GM23338 (cell line): ENCODE results near the gene USP1. TPM values are rescaled to one million over a fixed set of nuclear protein-coding genes. Genes with fewer than 3 reads are reported as not detected.

Experiments used
- ATAC-seq: fragments of 200-7000 bp; cut with Tn5 transposase; 3 replicates; pipeline ENCODE4 v1.9.1; 2020
- DNase-seq: peaks from one replicate; pipeline ENCODE4 v3.0.0-alpha.2; 2015; ENCODE audit warnings: low spot score
- H2AFZ ChIP-seq: fragments of 200-600 bp; sonication (generic); 2 replicates; pipeline ENCODE4 v1.8.0; 2016; ENCODE audit warnings: antibody characterized with exemption, mild to moderate bottlenecking, moderate library complexity
- H3F3A ChIP-seq: fragments of 200-600 bp; sonication (generic); replicated peaks from 2 replicates; pipeline ENCODE4 v1.8.0; 2017; ENCODE audit warnings: antibody characterized with exemption, mixed run types, low read depth
- H3K27ac ChIP-seq: fragments of 200-600 bp; sonication (generic); 2 replicates; pipeline ENCODE4 v1.6.1; 2016; ENCODE audit warnings: low read depth
- H3K27me3 ChIP-seq: fragments of 200-600 bp; sonication (generic); 2 replicates; pipeline ENCODE4 v1.8.0; 2016; ENCODE audit warnings: mild to moderate bottlenecking, mixed run types, moderate library complexity; ENCODE audit not compliant: insufficient read depth
- H3K36me3 ChIP-seq: fragments of 200-600 bp; sonication (generic); 2 replicates; pipeline ENCODE4 v1.8.0; 2016; ENCODE audit warnings: mild to moderate bottlenecking; ENCODE audit not compliant: insufficient read depth
- H3K4me1 ChIP-seq: fragments of 200-600 bp; sonication (generic); 2 replicates; pipeline ENCODE4 v1.8.0; 2016; ENCODE audit warnings: mild to moderate bottlenecking, moderate library complexity; ENCODE audit not compliant: insufficient read depth
- H3K4me2 ChIP-seq: fragments of 200-600 bp; sonication (generic); 2 replicates; pipeline ENCODE4 v1.7.1; 2017; ENCODE audit warnings: mixed run types
- H3K4me3 ChIP-seq: fragments of 200-600 bp; sonication (generic); 2 replicates; pipeline ENCODE4 v1.6.1; 2016; ENCODE audit warnings: mixed run types
- H3K79me2 ChIP-seq: fragments of 200-600 bp; sonication (generic); replicated peaks from 2 replicates; pipeline ENCODE4 v1.8.0; 2017; ENCODE audit warnings: mild to moderate bottlenecking; ENCODE audit not compliant: insufficient read depth
- H3K9me2 ChIP-seq: fragments of 200-600 bp; sonication (generic); 2 replicates; pipeline ENCODE4 v1.8.0; 2017; ENCODE audit not compliant: insufficient read depth
- H4K20me1 ChIP-seq: fragments of 200-600 bp; sonication (generic); replicated peaks from 2 replicates; pipeline ENCODE4 v1.8.0; 2017; ENCODE audit warnings: mild to moderate bottlenecking; ENCODE audit not compliant: insufficient read depth
- H3K27ac Mint-ChIP-seq: 2 replicates; pipeline ENCODE4 v1.8.0; 2020; ENCODE audit warnings: inconsistent platforms, mild to moderate bottlenecking, moderate library complexity, mixed read lengths
- H3K27me3 Mint-ChIP-seq: 3 replicates; pipeline ENCODE4 v1.8.0; 2022; ENCODE audit warnings: low read depth, mild to moderate bottlenecking, moderate library complexity, mixed read lengths, inconsistent platforms; ENCODE audit not compliant: insufficient read depth, poor library complexity
- H3K36me3 Mint-ChIP-seq: 3 replicates; pipeline ENCODE4 v1.8.0; 2021; ENCODE audit warnings: low read depth, mild to moderate bottlenecking, inconsistent platforms, moderate library complexity, mixed read lengths
- H3K4me1 Mint-ChIP-seq: 3 replicates; pipeline ENCODE4 v1.8.0; 2020; ENCODE audit warnings: mild to moderate bottlenecking, inconsistent platforms, mixed read lengths
- H3K4me3 Mint-ChIP-seq: 3 replicates; pipeline ENCODE4 v1.8.0; 2021; ENCODE audit warnings: moderate library complexity, mild to moderate bottlenecking, inconsistent platforms, mixed read lengths
- H3K9me3 Mint-ChIP-seq: 3 replicates; pipeline ENCODE4 v1.8.0; 2020; ENCODE audit warnings: moderate library complexity, mild to moderate bottlenecking, inconsistent platforms, mixed read lengths
- EZH2phosphoT487 ChIP-seq: fragments of 200-600 bp; sonication (generic); IDR thresholded peaks from one replicate; pipeline ENCODE4 v1.8.1; 2018; ENCODE audit warnings: antibody characterized with exemption; ENCODE audit not compliant: unreplicated experiment
- JUNB ChIP-seq: IDR thresholded peaks from one replicate; pipeline ENCODE4 v1.6.1; 2016; ENCODE audit warnings: antibody characterized with exemption; ENCODE audit not compliant: unreplicated experiment
- NANOG ChIP-seq: IDR thresholded peaks from 2 replicates; pipeline ENCODE4 v1.6.1; 2016; ENCODE audit warnings: antibody characterized with exemption, borderline replicate concordance
- STAT1 ChIP-seq: IDR thresholded peaks from one replicate; pipeline ENCODE4 v1.6.1; 2016; ENCODE audit warnings: antibody characterized with exemption; ENCODE audit not compliant: unreplicated experiment
- ZNF114 ChIP-seq: fragments of 250-450 bp; sonication (Bioruptor Pico); IDR thresholded peaks from 2 replicates; pipeline ENCODE4 v1.5.0; 2020; ENCODE audit warnings: mild to moderate bottlenecking, moderate library complexity
- ZNF331 ChIP-seq: fragments of 250-450 bp; sonication (Bioruptor Pico); IDR thresholded peaks from 2 replicates; pipeline ENCODE4 v1.5.0; 2020; ENCODE audit warnings: low read depth, mild to moderate bottlenecking, moderate library complexity
- polyA plus RNA-seq: library from polyadenylated mRNA; unstranded; fragments of >200 nt; fragmentation: Nextera tagmentation; extraction: Ambion mirVana; gene quantifications from 2 replicates; pipeline ENCODE4 v1.2.1, GENCODE V29; 2016
- total RNA-seq: library from RNA; depleted of rRNA; stranded (reverse); fragments of >200 nt; shearing (Covaris generic); gene quantifications from 2 replicates; pipeline ENCODE4 v1.2.3, GENCODE V29; 2014
- TF ChIP-seq, protein P1 (sequence below): fragments of 250-450 bp; sonication (Bioruptor Pico); IDR thresholded peaks from 2 replicates; pipeline ENCODE4 v1.5.0; 2020; ENCODE audit warnings: mild to moderate bottlenecking, moderate library complexity
- TF ChIP-seq, protein P2 (sequence below), 2 experiments: fragments of 200-600 bp in 1 of 2; sonication (generic) in 1 of 2; conservative IDR thresholded peaks; 2 replicates each; pipeline versions ENCODE4 v1.5.1 to v1.6.1; 2016 to 2017; ENCODE audit warnings: antibody characterized with exemption in 2 of 2, low read depth in 2 of 2, mild to moderate bottlenecking in 2 of 2, moderate library complexity in 1 of 2
- TF ChIP-seq, protein P3 (sequence below): IDR thresholded peaks from one replicate; pipeline ENCODE4 v1.6.1; 2018; ENCODE audit warnings: antibody characterized with exemption; ENCODE audit not compliant: unreplicated experiment

USP1 gene
- total and polyA plus RNA-seq, 2 experiments from 2014 or later, result 45.6 to 74.6 TPM

DNA sequence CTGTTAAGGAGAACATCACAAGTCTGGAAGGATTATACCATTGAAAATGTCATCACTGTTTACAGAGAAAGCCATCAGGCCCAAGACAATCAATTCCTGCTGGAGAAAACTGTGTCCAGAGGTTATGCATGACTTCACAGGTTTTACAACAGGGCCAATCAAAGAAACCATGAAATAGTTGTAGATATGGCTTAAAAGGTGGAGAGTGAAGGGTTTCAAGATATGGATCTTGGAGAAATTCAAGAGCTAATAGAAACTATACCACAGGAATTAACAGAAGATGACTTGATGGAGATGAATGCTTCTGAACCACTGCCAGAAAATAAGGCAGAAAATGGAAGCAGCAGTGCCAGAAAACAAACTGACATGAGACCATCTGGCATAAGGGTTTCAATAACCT lies 30.2 kb downstream of the USP1 start (continued):
- TF ChIP-seq, protein P1, sequence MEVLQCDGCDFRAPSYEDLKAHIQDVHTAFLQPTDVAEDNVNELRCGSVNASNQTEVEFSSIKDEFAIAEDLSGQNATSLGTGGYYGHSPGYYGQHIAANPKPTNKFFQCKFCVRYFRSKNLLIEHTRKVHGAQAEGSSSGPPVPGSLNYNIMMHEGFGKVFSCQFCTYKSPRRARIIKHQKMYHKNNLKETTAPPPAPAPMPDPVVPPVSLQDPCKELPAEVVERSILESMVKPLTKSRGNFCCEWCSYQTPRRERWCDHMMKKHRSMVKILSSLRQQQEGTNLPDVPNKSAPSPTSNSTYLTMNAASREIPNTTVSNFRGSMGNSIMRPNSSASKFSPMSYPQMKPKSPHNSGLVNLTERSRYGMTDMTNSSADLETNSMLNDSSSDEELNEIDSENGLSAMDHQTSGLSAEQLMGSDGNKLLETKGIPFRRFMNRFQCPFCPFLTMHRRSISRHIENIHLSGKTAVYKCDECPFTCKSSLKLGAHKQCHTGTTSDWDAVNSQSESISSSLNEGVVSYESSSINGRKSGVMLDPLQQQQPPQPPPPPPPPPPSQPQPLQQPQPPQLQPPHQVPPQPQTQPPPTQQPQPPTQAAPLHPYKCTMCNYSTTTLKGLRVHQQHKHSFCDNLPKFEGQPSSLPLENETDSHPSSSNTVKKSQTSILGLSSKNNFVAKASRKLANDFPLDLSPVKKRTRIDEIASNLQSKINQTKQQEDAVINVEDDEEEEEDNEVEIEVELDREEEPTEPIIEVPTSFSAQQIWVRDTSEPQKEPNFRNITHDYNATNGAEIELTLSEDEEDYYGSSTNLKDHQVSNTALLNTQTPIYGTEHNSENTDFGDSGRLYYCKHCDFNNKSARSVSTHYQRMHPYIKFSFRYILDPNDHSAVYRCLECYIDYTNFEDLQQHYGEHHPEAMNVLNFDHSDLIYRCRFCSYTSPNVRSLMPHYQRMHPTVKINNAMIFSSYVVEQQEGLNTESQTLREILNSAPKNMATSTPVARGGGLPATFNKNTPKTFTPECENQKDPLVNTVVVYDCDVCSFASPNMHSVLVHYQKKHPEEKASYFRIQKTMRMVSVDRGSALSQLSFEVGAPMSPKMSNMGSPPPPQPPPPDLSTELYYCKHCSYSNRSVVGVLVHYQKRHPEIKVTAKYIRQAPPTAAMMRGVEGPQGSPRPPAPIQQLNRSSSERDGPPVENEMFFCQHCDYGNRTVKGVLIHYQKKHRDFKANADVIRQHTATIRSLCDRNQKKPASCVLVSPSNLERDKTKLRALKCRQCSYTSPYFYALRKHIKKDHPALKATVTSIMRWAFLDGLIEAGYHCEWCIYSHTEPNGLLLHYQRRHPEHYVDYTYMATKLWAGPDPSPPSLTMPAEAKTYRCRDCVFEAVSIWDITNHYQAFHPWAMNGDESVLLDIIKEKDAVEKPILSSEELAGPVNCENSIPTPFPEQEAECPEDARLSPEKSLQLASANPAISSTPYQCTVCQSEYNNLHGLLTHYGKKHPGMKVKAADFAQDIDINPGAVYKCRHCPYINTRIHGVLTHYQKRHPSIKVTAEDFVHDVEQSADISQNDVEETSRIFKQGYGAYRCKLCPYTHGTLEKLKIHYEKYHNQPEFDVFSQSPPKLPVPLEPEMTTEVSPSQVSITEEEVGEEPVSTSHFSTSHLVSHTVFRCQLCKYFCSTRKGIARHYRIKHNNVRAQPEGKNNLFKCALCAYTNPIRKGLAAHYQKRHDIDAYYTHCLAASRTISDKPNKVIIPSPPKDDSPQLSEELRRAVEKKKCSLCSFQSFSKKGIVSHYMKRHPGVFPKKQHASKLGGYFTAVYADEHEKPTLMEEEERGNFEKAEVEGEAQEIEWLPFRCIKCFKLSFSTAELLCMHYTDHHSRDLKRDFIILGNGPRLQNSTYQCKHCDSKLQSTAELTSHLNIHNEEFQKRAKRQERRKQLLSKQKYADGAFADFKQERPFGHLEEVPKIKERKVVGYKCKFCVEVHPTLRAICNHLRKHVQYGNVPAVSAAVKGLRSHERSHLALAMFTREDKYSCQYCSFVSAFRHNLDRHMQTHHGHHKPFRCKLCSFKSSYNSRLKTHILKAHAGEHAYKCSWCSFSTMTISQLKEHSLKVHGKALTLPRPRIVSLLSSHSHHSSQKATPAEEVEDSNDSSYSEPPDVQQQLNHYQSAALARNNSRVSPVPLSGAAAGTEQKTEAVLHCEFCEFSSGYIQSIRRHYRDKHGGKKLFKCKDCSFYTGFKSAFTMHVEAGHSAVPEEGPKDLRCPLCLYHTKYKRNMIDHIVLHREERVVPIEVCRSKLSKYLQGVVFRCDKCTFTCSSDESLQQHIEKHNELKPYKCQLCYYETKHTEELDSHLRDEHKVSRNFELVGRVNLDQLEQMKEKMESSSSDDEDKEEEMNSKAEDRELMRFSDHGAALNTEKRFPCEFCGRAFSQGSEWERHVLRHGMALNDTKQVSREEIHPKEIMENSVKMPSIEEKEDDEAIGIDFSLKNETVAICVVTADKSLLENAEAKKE (CRISPR knock-in tag), result no peak
- TF ChIP-seq ZNF114, result no peak
- TF ChIP-seq EZH2phosphoT487, result no peak
- no peak for TF ChIP-seq ZNF331
- TF ChIP-seq, protein P2, sequence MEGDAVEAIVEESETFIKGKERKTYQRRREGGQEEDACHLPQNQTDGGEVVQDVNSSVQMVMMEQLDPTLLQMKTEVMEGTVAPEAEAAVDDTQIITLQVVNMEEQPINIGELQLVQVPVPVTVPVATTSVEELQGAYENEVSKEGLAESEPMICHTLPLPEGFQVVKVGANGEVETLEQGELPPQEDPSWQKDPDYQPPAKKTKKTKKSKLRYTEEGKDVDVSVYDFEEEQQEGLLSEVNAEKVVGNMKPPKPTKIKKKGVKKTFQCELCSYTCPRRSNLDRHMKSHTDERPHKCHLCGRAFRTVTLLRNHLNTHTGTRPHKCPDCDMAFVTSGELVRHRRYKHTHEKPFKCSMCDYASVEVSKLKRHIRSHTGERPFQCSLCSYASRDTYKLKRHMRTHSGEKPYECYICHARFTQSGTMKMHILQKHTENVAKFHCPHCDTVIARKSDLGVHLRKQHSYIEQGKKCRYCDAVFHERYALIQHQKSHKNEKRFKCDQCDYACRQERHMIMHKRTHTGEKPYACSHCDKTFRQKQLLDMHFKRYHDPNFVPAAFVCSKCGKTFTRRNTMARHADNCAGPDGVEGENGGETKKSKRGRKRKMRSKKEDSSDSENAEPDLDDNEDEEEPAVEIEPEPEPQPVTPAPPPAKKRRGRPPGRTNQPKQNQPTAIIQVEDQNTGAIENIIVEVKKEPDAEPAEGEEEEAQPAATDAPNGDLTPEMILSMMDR (conservative IDR thresholded peaks at IDR 0.05; ENCODE audit: low read depth in 2 of 2), result no peak
- no peak for TF ChIP-seq JUNB
- TF ChIP-seq STAT1, result no peak

DNA sequence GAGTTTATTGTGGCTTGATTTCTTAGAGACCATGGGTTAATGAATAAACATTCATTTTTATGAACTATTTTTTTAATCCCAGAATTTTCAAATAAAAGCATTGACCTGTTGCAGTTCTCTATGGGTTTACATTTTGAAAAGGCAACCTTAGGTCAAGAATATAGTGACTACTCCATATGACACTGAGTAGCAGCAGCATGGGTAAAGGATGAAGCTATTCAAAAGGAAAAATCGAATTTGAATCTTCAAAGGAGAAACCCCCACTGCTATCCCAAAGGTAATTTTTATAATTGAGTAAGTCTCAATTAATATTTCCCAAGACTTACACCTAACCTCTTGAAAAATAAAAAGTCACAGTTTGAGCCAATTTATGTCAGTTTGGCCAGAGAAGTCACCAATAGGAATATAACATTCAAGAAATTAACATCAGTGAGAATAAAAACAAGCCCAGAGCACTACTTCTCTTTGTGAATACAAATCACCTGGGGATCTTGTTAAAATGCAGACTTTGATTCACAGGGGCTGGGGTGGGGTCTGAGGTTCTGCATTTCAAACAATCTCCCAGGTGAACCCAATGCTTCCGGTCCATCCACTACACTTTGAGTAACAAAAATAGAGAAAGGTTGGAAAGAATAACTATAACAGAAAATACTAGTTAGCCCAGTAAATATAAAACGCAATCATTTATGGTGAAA lies 39.8 kb downstream of the USP1 start:
- H2AFZ ChIP-seq, result no peak overlapping the region
- DNase-seq (peak; percentile 68), ATAC-seq (peak; percentile 92)
- H3K9me2 ChIP-seq, result no peaks in the 10 kb centered on the region
- H3K27me3 ChIP-seq, result no peaks in the 10 kb centered on the region
- H3K36me3 ChIP-seq, result no peaks in the 10 kb centered on the region
- H3K9me3 Mint-ChIP-seq, result no peaks in the 10 kb centered on the region
- H3K36me3 Mint-ChIP-seq, result peaks cover 16% of the 10 kb centered on the region
- H3K4me3 ChIP-seq, result peak overlapping the region; percentile 12; the same call in 1 of the 2 replicates
- no peaks in the 10 kb centered on the region for H3F3A ChIP-seq
- peak overlapping the region; percentile 57 for H3K4me3 Mint-ChIP-seq
- H3K4me1 ChIP-seq, result peaks cover 22% of the 10 kb centered on the region
- H3K4me1 Mint-ChIP-seq, result peaks cover 38% of the 10 kb centered on the region
- peak overlapping the region; percentile 36 for H3K4me2 ChIP-seq
- peak overlapping the region; percentile 12; the same call in 1 of the 2 replicates for H3K27ac Mint-ChIP-seq
- H4K20me1 ChIP-seq, result no peaks in the 10 kb centered on the region
- H3K27ac ChIP-seq, result no peak overlapping the region
- no peaks in the 10 kb centered on the region for H3K79me2 ChIP-seq
- H3K27me3 Mint-ChIP-seq, result peaks cover 3% of the 10 kb centered on the region
- TF ChIP-seq NANOG (0 out of 2 replicates have a peak, but pooled peaks have one; percentile 33), ZNF331 (no peak)
- TF ChIP-seq, protein P3, sequence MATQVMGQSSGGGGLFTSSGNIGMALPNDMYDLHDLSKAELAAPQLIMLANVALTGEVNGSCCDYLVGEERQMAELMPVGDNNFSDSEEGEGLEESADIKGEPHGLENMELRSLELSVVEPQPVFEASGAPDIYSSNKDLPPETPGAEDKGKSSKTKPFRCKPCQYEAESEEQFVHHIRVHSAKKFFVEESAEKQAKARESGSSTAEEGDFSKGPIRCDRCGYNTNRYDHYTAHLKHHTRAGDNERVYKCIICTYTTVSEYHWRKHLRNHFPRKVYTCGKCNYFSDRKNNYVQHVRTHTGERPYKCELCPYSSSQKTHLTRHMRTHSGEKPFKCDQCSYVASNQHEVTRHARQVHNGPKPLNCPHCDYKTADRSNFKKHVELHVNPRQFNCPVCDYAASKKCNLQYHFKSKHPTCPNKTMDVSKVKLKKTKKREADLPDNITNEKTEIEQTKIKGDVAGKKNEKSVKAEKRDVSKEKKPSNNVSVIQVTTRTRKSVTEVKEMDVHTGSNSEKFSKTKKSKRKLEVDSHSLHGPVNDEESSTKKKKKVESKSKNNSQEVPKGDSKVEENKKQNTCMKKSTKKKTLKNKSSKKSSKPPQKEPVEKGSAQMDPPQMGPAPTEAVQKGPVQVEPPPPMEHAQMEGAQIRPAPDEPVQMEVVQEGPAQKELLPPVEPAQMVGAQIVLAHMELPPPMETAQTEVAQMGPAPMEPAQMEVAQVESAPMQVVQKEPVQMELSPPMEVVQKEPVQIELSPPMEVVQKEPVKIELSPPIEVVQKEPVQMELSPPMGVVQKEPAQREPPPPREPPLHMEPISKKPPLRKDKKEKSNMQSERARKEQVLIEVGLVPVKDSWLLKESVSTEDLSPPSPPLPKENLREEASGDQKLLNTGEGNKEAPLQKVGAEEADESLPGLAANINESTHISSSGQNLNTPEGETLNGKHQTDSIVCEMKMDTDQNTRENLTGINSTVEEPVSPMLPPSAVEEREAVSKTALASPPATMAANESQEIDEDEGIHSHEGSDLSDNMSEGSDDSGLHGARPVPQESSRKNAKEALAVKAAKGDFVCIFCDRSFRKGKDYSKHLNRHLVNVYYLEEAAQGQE, result no peak
- TF ChIP-seq, protein P2 (conservative IDR thresholded peaks at IDR 0.05; ENCODE audit: low read depth in 2 of 2), result no peak
